GM18868 (cell line): ENCODE measurements around the gene PTPN18.
"Not testable (repeated sequence)": the region's sequence is repeated elsewhere in the genome, so short reads cannot be mapped to it uniquely, and the experiment has no call there.

Source experiments
- ATAC-seq: cut with Tn5 transposase; IDR thresholded peaks from one replicate; pipeline ENCODE4 v1.9.1; 2021; ENCODE audit warnings: mild to moderate bottlenecking, moderate library complexity; ENCODE audit not compliant: unreplicated experiment

The PTPN18 gene

GRCh38 chr2:130355578-130356431, at the start of gene PTPN18:
TSS of gene PTPN18 (plus strand) at chr2:130356056. CDS start at chr2:130356108, 52 bp downstream.
- ATAC-seq: peak; percentile 91

- no peak for ATAC-seq
Observed at GRCh38 chr2:130307850-130308249, 48.0 kb upstream of the PTPN18 start.

- no peak for ATAC-seq
Observed at GRCh38 chr2:130310881-130311280, 45.0 kb upstream of the PTPN18 start.

GRCh38 chr2:130313812-130314334, 42.0 kb upstream of the PTPN18 start:
- no peak for ATAC-seq

GRCh38 chr2:130314377-130314776, 41.5 kb upstream of the PTPN18 start:
- ATAC-seq: no peak

GRCh38 chr2:130316596-130316995, 39.3 kb upstream of the PTPN18 start:
- ATAC-seq: no peak

- no peak for ATAC-seq
Observed at GRCh38 chr2:130318906-130319305, 37.0 kb upstream of the PTPN18 start.

GRCh38 chr2:130319536-130319935, 36.3 kb upstream of the PTPN18 start:
- ATAC-seq: no peak

GRCh38 chr2:130327703-130328527, 27.9 kb upstream of the PTPN18 start:
- no peak for ATAC-seq

GRCh38 chr2:130328710-130329109, 27.1 kb upstream of the PTPN18 start:
- no peak for ATAC-seq

- peak; percentile 87 for ATAC-seq
Observed at GRCh38 chr2:130332271-130333073, 23.4 kb upstream of the PTPN18 start.

- ATAC-seq: not testable (repeated sequence)
Observed at GRCh38 chr2:130333253-130333652, 22.6 kb upstream of the PTPN18 start.

GRCh38 chr2:130334026-130334425, 21.8 kb upstream of the PTPN18 start:
- no peak for ATAC-seq

GRCh38 chr2:130335226-130335625, 20.6 kb upstream of the PTPN18 start:
- ATAC-seq: no peak

- no peak for ATAC-seq
Observed at GRCh38 chr2:130336150-130336876, 19.5 kb upstream of the PTPN18 start.

- no peak for ATAC-seq
Observed at GRCh38 chr2:130336877-130337734, 18.8 kb upstream of the PTPN18 start.

GRCh38 chr2:130337735-130338325, 18.0 kb upstream of the PTPN18 start:
- ATAC-seq: no peak

GRCh38 chr2:130338793-130339345, 17.0 kb upstream of the PTPN18 start:
- ATAC-seq: no peak
